Bronchial epithelial cell (primary cell): ENCODE measurements around the gene PLCG2. TPM values are rescaled to one million over a fixed set of nuclear protein-coding genes. Genes with fewer than 3 reads are reported as not detected.

Experiments used
- DNase-seq: peaks from one replicate; pipeline ENCODE4 v3.0.0-alpha.2; 2010; ENCODE audit warnings: low read depth
- FAIRE-seq: peaks from 2 replicates; lab custom pipeline; 2011; peaks lifted over from hg19 to GRCh38; lab: Jason Lieb, UNC
- H3K27me3 ChIP-seq: 2 replicates; pipeline ENCODE4 v1.5.1; 2011; ENCODE audit warnings: low read length; ENCODE audit not compliant: control insufficient read depth, insufficient read depth
- H3K36me3 ChIP-seq: 2 replicates; pipeline ENCODE4 v1.5.1; 2011; ENCODE audit warnings: low read length; ENCODE audit not compliant: control insufficient read depth, insufficient read depth
- H3K4me3 ChIP-seq: 2 replicates; pipeline ENCODE4 v1.5.1; 2011; ENCODE audit warnings: mild to moderate bottlenecking, low read depth, low read length, control low read depth
- CTCF ChIP-seq: IDR thresholded peaks from 2 replicates; pipeline ENCODE4 v1.5.1; 2011; ENCODE audit warnings: mild to moderate bottlenecking, moderate library complexity, low read length, control low read depth, inconsistent platforms; ENCODE audit not compliant: insufficient read depth, severe bottlenecking
- total RNA-seq: library from RNA; depleted of rRNA; stranded (reverse); fragments of >200 nt; gene quantifications from 2 replicates; pipeline ENCODE4 v1.2.1, GENCODE V29; 2014

The PLCG2 gene
- total RNA-seq, 1 donor from 2014 or later = 1.8 TPM

- H3K36me3 ChIP-seq = no peaks in the 10 kb centered on the region
- TF ChIP-seq CTCF = no peak
- no peak overlapping the region for H3K4me3 ChIP-seq
- peaks cover 9% of the 10 kb centered on the region for H3K27me3 ChIP-seq
- FAIRE-seq (no peak), DNase-seq (peak; percentile 8)
These were observed 82.4 kb downstream of the PLCG2 start for GRCh38 chr16:81861503-81861902.

GRCh38 chr16:81861915-81862314 lies 82.8 kb downstream of the PLCG2 start:
- no peak for FAIRE-seq
- Histone ChIP-seq H3K27me3 (peaks cover 11% of the 10 kb centered on the region), H3K36me3 (no peaks in the 10 kb centered on the region), H3K4me3 (no peak overlapping the region)
- TF ChIP-seq CTCF = no peak
- DNase-seq = no peak

- no peak for TF ChIP-seq CTCF
- H3K4me3 ChIP-seq = no peak overlapping the region
- FAIRE-seq (no peak), DNase-seq (no peak)
- H3K36me3 ChIP-seq = no peaks in the 10 kb centered on the region
- H3K27me3 ChIP-seq = peaks cover 11% of the 10 kb centered on the region
These were observed 84.7 kb downstream of the PLCG2 start for GRCh38 chr16:81863630-81864352.

- Histone ChIP-seq H3K4me3 (no peak overlapping the region), H3K36me3 (no peaks in the 10 kb centered on the region), H3K27me3 (peaks cover 11% of the 10 kb centered on the region)
- DNase-seq = no peak
- no peak for TF ChIP-seq CTCF
- no peak for FAIRE-seq
These were observed 85.7 kb downstream of the PLCG2 start for GRCh38 chr16:81864646-81865382.

GRCh38 chr16:81866820-81867440 lies 87.8 kb downstream of the PLCG2 start:
- DNase-seq = no peak
- no peak overlapping the region for H3K4me3 ChIP-seq
- FAIRE-seq = no peak
- H3K36me3 ChIP-seq = no peaks in the 10 kb centered on the region
- no peak for TF ChIP-seq CTCF
- H3K27me3 ChIP-seq = peaks cover 11% of the 10 kb centered on the region
